Retinal pigment epithelial cell (primary cell): ENCODE results near the gene PHYHD1.

ENCODE experiments used
- DNase-seq: peaks from one replicate; pipeline ENCODE4 v3.0.0-alpha.2; 2010; ENCODE audit warnings: low read depth
- H3K4me3 ChIP-seq: 2 replicates; pipeline ENCODE4 v1.5.1; 2011; ENCODE audit warnings: mild to moderate bottlenecking, low read length, control low read depth, moderate library complexity
- TF ChIP-seq, protein P1 (sequence below): conservative IDR thresholded peaks from 2 replicates; pipeline ENCODE4 v1.5.1; 2011; ENCODE audit warnings: low read depth, low read length, control low read depth, inconsistent platforms

The PHYHD1 gene

DNA sequence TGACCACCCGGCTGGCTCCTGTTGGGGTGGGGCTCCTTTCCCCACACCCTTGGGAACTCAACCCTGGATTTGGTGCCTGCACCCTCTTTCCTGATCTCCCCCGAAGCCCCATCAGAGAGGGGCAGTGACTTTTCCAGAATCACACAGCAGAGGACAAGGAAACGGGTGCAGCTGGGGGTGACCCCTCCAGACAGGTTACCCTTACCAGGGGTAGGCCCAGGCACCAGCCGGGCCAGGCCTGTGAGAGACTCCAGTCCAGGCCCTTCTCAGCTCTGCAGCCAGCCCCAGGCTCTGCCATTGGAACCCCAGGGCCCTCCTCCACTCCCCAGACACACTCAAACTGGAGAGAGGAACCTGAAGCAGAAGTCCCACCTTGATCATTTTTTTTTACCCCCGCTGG is 19.0 kb upstream of the PHYHD1 start:
- no peak for DNase-seq
- H3K4me3 ChIP-seq, result no peak overlapping the region
- TF ChIP-seq, protein P1, sequence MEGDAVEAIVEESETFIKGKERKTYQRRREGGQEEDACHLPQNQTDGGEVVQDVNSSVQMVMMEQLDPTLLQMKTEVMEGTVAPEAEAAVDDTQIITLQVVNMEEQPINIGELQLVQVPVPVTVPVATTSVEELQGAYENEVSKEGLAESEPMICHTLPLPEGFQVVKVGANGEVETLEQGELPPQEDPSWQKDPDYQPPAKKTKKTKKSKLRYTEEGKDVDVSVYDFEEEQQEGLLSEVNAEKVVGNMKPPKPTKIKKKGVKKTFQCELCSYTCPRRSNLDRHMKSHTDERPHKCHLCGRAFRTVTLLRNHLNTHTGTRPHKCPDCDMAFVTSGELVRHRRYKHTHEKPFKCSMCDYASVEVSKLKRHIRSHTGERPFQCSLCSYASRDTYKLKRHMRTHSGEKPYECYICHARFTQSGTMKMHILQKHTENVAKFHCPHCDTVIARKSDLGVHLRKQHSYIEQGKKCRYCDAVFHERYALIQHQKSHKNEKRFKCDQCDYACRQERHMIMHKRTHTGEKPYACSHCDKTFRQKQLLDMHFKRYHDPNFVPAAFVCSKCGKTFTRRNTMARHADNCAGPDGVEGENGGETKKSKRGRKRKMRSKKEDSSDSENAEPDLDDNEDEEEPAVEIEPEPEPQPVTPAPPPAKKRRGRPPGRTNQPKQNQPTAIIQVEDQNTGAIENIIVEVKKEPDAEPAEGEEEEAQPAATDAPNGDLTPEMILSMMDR, result no peak

DNA sequence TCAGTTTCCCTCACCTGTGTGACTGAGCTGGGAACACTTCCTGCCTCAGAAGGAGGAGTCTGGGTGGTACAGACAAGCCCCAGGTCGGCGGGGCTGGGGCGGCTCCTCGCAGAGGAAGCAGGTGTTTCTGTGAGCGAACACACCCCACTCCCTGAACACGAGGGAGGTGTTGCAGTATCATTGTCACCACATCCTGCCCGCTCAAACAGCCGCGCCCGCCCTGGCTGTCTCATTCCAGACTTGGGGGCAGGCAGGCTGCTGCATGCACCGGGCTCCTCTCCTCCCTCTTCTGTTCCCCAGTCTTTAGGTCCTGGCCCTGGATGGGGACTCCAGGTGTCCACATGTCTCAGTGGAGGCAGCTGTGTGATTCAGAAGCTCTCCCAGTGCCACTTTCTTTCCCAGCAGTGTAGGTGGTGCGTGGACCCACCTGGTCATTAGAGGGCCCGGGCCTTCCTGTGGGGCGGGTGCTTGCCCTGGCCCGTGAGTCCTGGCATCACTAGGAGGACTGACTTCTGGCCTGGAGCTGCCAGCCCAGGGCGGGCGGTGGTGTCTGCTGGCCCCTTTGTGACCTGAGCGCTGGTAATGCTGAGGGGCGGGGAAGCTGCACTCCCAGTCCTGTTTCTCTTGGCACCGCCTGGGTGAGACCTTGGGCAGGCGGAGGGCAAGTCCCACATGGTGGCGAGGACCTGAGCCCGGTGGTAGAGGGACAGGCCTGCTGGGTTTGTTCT is 18.3 kb upstream of the PHYHD1 start:
- DNase-seq, result no peak
- TF ChIP-seq, protein P1, result no peak
- H3K4me3 ChIP-seq, result no peak overlapping the region

DNA sequence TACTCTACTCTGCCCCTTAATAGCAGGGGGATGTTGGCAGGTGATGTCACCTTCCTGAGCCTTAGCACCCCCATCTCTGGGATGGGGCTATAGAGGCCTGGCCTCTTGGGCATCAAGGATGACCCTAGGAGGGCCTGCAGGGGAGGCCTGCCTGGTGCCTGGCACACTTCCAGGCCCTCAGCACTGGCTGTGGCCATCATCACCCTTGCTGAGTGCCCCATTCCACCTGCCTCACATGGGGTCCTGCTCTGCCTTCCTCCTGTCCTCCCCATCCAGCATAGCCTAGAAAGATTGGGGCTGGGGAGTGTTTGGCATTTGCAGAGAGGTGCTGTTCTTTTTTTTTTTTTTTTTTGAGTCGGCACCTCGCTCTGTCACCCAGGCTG is 17.7 kb upstream of the PHYHD1 start:
- TF ChIP-seq, protein P1, result no peak
- H3K4me3 ChIP-seq, result no peak overlapping the region
- no peak for DNase-seq

DNA sequence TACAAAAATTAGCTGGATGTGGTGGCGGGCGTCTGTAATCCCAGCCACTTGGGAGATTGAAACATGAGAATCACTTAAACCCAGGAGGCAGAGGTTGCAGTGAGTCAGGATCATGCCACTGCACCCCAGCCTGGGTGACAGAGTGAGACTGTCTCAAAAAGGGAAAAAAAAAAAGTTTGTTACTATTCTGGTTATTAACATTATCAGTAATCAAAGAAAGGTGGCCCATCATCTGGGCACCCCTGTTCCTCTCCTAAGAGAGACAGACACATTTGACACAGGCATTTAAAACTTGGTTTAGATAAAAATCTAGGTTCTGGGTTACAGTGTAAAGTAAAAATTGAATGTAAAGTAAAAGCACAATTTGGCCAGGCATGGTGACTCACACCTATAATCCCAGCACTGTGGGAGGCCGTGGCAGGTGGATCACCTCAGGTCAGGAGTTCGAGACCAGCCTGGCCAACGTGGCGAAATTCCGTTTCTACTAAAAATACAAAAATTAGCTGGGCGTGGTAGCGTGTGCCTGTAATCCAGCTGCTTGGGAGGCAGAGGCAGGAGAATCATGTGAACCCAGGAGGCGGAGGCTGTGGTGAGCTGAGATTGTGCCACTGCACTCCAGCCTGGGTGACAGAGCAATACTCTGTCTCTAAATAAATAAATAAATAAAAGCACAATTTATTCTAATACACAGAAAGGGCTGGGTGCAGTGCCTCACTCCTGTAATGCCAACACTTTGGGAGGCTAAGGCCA is 16.7 kb upstream of the PHYHD1 start:
- TF ChIP-seq, protein P1, result no peak
- no peak for DNase-seq
- no peak overlapping the region for H3K4me3 ChIP-seq

DNA sequence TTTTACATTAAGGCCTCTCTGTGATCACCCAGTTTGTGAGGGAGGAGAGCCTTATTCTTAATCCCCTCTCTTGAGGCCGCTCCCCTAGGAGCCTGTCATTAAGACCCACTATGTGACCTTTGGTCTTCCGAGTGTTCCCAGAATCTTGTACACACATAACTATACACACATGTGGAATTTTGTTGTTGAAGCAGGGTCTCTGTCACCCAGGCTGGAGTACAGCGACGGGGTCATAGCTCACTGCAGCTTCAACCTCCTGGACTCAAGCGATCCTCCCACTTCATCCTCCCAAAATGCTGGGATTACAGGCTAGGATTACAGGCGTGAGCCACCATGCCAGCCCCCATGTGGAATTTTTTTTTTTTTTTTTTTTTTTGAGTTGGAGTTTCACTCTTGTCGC is 14.8 kb upstream of the PHYHD1 start:
- TF ChIP-seq, protein P1, result no peak
- DNase-seq, result no peak
- no peak overlapping the region for H3K4me3 ChIP-seq

DNA sequence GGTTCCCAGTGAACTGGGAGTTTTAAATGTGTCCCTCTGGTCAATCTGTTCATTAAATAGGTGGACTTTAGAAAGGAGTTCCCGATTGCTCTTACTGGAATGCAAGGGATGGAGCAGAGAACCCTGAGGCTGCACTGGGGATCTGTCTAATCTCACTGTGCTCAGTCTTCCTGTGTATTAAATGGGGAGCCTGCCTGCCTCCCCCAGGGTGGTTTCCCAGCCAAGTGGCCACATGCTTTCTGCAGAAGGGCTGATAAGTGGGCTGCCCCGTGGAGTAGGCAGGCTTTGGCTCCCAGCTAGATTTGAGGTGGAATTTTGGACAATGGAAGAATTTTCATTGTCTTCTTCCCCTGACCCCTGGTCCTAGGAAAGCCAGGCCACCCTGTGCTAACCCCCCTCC is 14.0 kb upstream of the PHYHD1 start:
- H3K4me3 ChIP-seq, result no peak overlapping the region
- TF ChIP-seq, protein P1, result no peak
- DNase-seq, result no peak

DNA sequence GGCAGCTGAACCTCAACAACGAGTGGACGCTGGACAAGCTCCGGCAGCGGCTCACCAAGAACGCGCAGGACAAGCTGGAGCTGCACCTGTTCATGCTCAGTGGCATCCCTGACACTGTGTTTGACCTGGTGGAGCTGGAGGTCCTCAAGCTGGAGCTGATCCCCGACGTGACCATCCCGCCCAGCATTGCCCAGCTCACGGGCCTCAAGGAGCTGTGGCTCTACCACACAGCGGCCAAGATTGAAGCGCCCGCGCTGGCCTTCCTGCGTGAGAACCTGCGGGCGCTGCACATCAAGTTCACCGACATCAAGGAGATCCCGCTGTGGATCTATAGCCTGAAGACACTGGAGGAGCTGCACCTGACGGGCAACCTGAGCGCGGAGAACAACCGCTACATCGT is 12.4 kb upstream of the PHYHD1 start:
- TF ChIP-seq, protein P1, result no peak
- no peak for DNase-seq
- H3K4me3 ChIP-seq, result no peak overlapping the region
